ENCODE measurements around the gene MZT2A.
"Not testable (repeated sequence)": the region's sequence is repeated elsewhere in the genome, so short reads cannot be mapped to it uniquely, and the experiment has no call there.

The MZT2A gene

GRCh38 chr2:131520526-131520925, 28.3 kb upstream of the MZT2A start:
- peak; percentile 33 for DNase-seq (ENCODE audit: low spot score)

GRCh38 chr2:131519871-131520470, 27.8 kb upstream of the MZT2A start:
- not testable (repeated sequence) for DNase-seq (ENCODE audit: low spot score)

GRCh38 chr2:131519466-131519865, 27.3 kb upstream of the MZT2A start:
- no peak for DNase-seq (ENCODE audit: low spot score)

GRCh38 chr2:131518531-131518930, 26.3 kb upstream of the MZT2A start:
- not testable (repeated sequence) for DNase-seq (ENCODE audit: low spot score)

- not testable (repeated sequence) for DNase-seq (ENCODE audit: low spot score)
These were observed 25.7 kb upstream of the MZT2A start for GRCh38 chr2:131517856-131518255.

- DNase-seq (ENCODE audit: low spot score), result no peak
These were observed 25.1 kb upstream of the MZT2A start for GRCh38 chr2:131517106-131517831.

- DNase-seq (ENCODE audit: low spot score), result not testable (repeated sequence)
These were observed 24.4 kb upstream of the MZT2A start for GRCh38 chr2:131516621-131517020.

GRCh38 chr2:131516011-131516410, 23.8 kb upstream of the MZT2A start:
- DNase-seq (ENCODE audit: low spot score), result no peak

GRCh38 chr2:131515235-131515634, 23.0 kb upstream of the MZT2A start:
- not testable (repeated sequence) for DNase-seq (ENCODE audit: low spot score)

- DNase-seq (ENCODE audit: low spot score), result not testable (repeated sequence)
These were observed 22.4 kb upstream of the MZT2A start for GRCh38 chr2:131514408-131515166.

- not testable (repeated sequence) for DNase-seq (ENCODE audit: low spot score)
These were observed 20.0 kb upstream of the MZT2A start for GRCh38 chr2:131511969-131512870.

- not testable (repeated sequence) for DNase-seq (ENCODE audit: low spot score)
These were observed 19.2 kb upstream of the MZT2A start for GRCh38 chr2:131511291-131511968.

- DNase-seq (ENCODE audit: low spot score), result no peak
These were observed 17.4 kb upstream of the MZT2A start for GRCh38 chr2:131509615-131510014.

- DNase-seq (ENCODE audit: low spot score), result not testable (repeated sequence)
These were observed 12.0 kb upstream of the MZT2A start for GRCh38 chr2:131504082-131504750.

- not testable (repeated sequence) for DNase-seq (ENCODE audit: low spot score)
These were observed 11.4 kb upstream of the MZT2A start for GRCh38 chr2:131503587-131503986.

- not testable (repeated sequence) for DNase-seq (ENCODE audit: low spot score)
These were observed 6.2 kb upstream of the MZT2A start for GRCh38 chr2:131498321-131498973.

GRCh38 chr2:131495506-131495905, 3.3 kb upstream of the MZT2A start:
- not testable (repeated sequence) for DNase-seq (ENCODE audit: low spot score)

- DNase-seq (ENCODE audit: low spot score), result peak; percentile 29
These were observed 1.2 kb upstream of the MZT2A start for GRCh38 chr2:131493199-131493968.

All from putamen (tissue), 1 donor.